Naive B cell (primary cell): ENCODE measurements around the gene SLC27A2. TPM values are rescaled to one million over a fixed set of nuclear protein-coding genes. Genes with fewer than 3 reads are reported as not detected.
A peak's percentile ranks its signal among the peaks of the same experiment; 100 is the strongest.

Experiments
- ATAC-seq, 2 donors: fragments of 150-1000 bp; cut with Tn5 transposase; 2 replicates each; pipeline ENCODE4 v1.10.0; 2021; ENCODE audit warnings: low read depth in 2 of 2, mild to moderate bottlenecking in 2 of 2, moderate library complexity in 2 of 2
- DNase-seq: peaks from one replicate; pipeline ENCODE4 v3.0.0; 2022
- H3K27ac Mint-ChIP-seq, 6 donors: one replicate each; pipeline ENCODE4 v1.8.0; 2020 to 2022; ENCODE audit warnings: mild to moderate bottlenecking in 6 of 6, mixed read lengths in 6 of 6, moderate library complexity in 5 of 6, inconsistent platforms in 2 of 6
- H3K27me3 Mint-ChIP-seq, 3 donors: one replicate each; pipeline ENCODE4 v1.8.0; 2021 to 2022; ENCODE audit warnings: mixed read lengths in 3 of 3, mild to moderate bottlenecking in 1 of 3
- H3K36me3 Mint-ChIP-seq, 2 donors: one replicate each; pipeline ENCODE4 v1.8.0; 2020 to 2022; ENCODE audit warnings: mixed read lengths in 2 of 2, inconsistent platforms in 1 of 2, mild to moderate bottlenecking in 1 of 2
- H3K4me1 Mint-ChIP-seq, 3 donors: one replicate each; pipeline ENCODE4 v1.8.0; 2020 to 2022; ENCODE audit warnings: mixed read lengths in 3 of 3, inconsistent platforms in 1 of 3, mild to moderate bottlenecking in 1 of 3, moderate library complexity in 1 of 3
- H3K4me3 Mint-ChIP-seq, 8 donors: one replicate each; pipeline ENCODE4 v1.8.0; 2020 to 2022; ENCODE audit warnings: mild to moderate bottlenecking in 8 of 8, mixed read lengths in 8 of 8, moderate library complexity in 8 of 8, inconsistent platforms in 2 of 8
- H3K9me3 Mint-ChIP-seq, 7 donors: one replicate each; pipeline ENCODE4 v1.8.0; 2020 to 2022; ENCODE audit warnings: mixed read lengths in 7 of 7, mild to moderate bottlenecking in 5 of 7, inconsistent platforms in 2 of 7, moderate library complexity in 1 of 7
- polyA plus RNA-seq, 6 donors: library from polyadenylated mRNA; unstranded; fragments of 300-500 nt; fragmentation: Illumina TruSeq; gene quantifications; one replicate each; pipeline ENCODE4 v1.2.3, GENCODE V29; 2021; ENCODE audit warnings: low read depth in 6 of 6

The SLC27A2 gene
- polyA plus RNA-seq, 6 donors from 2014 or later, result 0.13 to 1.0 TPM; not detected in 4

- Mint-ChIP-seq H3K36me3 (no peaks in the 10 kb centered on the region), H3K27me3 (no peaks in the 10 kb centered on the region), H3K27ac (peak overlapping the region in 1 of 6 donors; percentile 8), H3K4me3 (no peak overlapping the region), H3K9me3 (no peaks in the 10 kb centered on the region), H3K4me1 (peaks cover 0 to 2% (median 0%) of the 10 kb centered on the region in 3 donors)
- no peak for DNase-seq
- ATAC-seq, result no peak
These were observed 59.9 kb downstream of the SLC27A2 start for GRCh38 chr15:50241684-50242450.

DNA sequence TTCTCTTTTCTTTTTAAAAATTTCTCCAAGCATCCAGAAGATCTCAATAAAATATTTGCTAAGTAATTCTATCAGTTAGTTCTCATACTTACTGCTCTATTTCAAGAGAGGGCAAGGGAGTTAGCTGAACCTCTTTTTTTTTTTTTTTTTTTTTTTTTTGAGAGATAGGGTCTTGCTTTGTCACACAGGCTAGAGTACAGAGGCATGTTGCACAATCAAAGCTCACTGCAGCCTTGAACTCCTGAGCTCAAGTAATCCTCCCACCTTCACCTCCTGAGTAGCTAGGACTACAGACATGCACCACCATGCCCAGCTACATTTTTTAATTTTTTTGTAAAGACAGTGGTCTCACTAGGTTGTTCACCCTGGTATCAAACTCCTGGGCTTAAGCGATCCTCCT, 62.2 kb downstream of the SLC27A2 start:
- Mint-ChIP-seq H3K4me1 (peaks cover 9 to 17% (median 15%) of the 10 kb centered on the region in 3 donors), H3K27ac (no peak overlapping the region)

GRCh38 chr15:50244959-50245624, 63.1 kb downstream of the SLC27A2 start:
- no peaks in the 10 kb centered on the region for H3K9me3 Mint-ChIP-seq
- peak overlapping the region in 2 of 6 donors; percentile 11 to 29 for H3K27ac Mint-ChIP-seq
- H3K4me3 Mint-ChIP-seq, result no peak overlapping the region
- H3K36me3 Mint-ChIP-seq, result no peaks in the 10 kb centered on the region
- no peaks in the 10 kb centered on the region for H3K27me3 Mint-ChIP-seq
- peaks cover 9 to 19% (median 18%) of the 10 kb centered on the region in 3 donors for H3K4me1 Mint-ChIP-seq
- ATAC-seq (no peak), DNase-seq (no peak)

More for the DNA sequence above, 62.2 kb downstream of the SLC27A2 start:
- Mint-ChIP-seq H3K4me3 (no peak overlapping the region), H3K36me3 (no peaks in the 10 kb centered on the region), H3K27me3 (no peaks in the 10 kb centered on the region), H3K9me3 (no peaks in the 10 kb centered on the region)
- DNase-seq (no peak), ATAC-seq (no peak)

GRCh38 chr15:50246631-50247030, 64.6 kb downstream of the SLC27A2 start:
- H3K9me3 Mint-ChIP-seq, result no peaks in the 10 kb centered on the region
- ATAC-seq (no peak), DNase-seq (no peak)
- H3K4me1 Mint-ChIP-seq, result peaks cover 9 to 21% (median 19%) of the 10 kb centered on the region in 3 donors
- H3K27me3 Mint-ChIP-seq, result no peaks in the 10 kb centered on the region
- H3K27ac Mint-ChIP-seq, result peak overlapping the region in 3 of 6 donors; percentile 24 to 55 (median 28)
- H3K36me3 Mint-ChIP-seq, result no peaks in the 10 kb centered on the region
- no peak overlapping the region for H3K4me3 Mint-ChIP-seq

- Mint-ChIP-seq H3K27ac (peak overlapping the region; percentile 46 to 96 (median 90)), H3K27me3 (no peaks in the 10 kb centered on the region), H3K4me3 (peak overlapping the region in 7 of 8 donors; percentile 41 to 86 (median 78)), H3K36me3 (no peaks in the 10 kb centered on the region), H3K4me1 (peaks cover 9 to 23% (median 19%) of the 10 kb centered on the region in 3 donors), H3K9me3 (no peaks in the 10 kb centered on the region)
- peak; percentile 51 for DNase-seq
- peak; percentile 99 for ATAC-seq
These were observed 66.0 kb downstream of the SLC27A2 start for GRCh38 chr15:50247819-50248655.

DNA sequence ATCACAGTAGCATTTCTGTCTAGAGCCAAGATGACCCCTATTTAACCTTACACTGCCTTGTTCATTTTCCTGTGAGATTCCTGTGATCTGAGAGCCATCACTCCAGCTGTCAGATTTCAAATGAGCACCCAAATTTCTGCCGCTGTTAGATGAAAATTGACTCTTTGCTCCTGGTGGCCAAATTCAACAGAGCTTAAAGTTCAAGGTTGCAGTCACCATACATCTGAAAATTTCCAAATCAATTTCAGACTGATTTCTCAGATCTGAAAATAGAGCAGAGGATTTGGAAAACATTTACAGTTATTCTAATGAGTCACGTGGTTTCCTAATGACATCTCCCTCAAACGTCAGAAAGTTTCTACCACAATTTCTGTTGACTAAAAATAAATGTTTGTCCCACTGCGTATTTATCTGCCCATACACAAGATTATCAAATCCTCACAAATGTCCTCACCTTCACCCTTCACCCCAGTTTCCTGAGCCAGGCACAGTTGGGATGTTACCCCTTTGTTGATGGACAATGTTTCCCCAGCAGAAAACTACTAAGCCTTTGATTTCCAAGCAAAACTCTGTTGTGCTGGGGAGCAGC, 67.1 kb downstream of the SLC27A2 start:
- Mint-ChIP-seq H3K36me3 (no peaks in the 10 kb centered on the region), H3K4me3 (no peak overlapping the region), H3K27ac (peak overlapping the region in 4 of 6 donors; percentile 7 to 60 (median 38)), H3K4me1 (peaks cover 9 to 23% (median 19%) of the 10 kb centered on the region in 3 donors), H3K27me3 (no peaks in the 10 kb centered on the region), H3K9me3 (no peaks in the 10 kb centered on the region)
- DNase-seq (no peak), ATAC-seq (no peak)

DNA sequence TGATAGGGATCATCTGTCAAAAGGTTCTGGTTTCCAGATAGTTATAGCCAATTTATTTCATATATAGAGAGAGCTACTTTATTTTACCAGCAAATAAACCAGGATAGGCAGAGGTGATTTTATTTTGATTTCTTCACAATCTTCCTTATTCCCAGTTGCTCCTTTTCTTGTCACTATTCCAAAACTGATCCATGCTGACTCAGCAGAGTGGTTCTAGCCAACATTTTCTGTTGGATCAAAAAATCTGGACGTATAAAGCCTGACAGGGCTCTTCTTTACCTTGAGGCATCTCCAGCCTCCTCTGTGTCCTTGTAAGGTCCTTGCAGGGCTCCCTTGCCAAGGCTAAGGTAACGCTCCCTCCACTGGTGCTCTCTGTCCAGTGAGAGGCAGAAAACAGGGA, 67.7 kb downstream of the SLC27A2 start:
- Mint-ChIP-seq H3K27ac (peak overlapping the region in 2 of 6 donors; percentile 9 to 49), H3K9me3 (no peaks in the 10 kb centered on the region), H3K4me1 (peaks cover 9 to 23% (median 19%) of the 10 kb centered on the region in 3 donors), H3K4me3 (no peak overlapping the region), H3K27me3 (no peaks in the 10 kb centered on the region), H3K36me3 (no peaks in the 10 kb centered on the region)
- DNase-seq, result no peak
- ATAC-seq, result no peak

- no peak for ATAC-seq
- H3K4me1 Mint-ChIP-seq, result peaks cover 9 to 23% (median 19%) of the 10 kb centered on the region in 3 donors
- no peaks in the 10 kb centered on the region for H3K27me3 Mint-ChIP-seq
- no peaks in the 10 kb centered on the region for H3K9me3 Mint-ChIP-seq
- H3K27ac Mint-ChIP-seq, result peak overlapping the region in 1 of 6 donors; percentile 13
- no peak overlapping the region for H3K4me3 Mint-ChIP-seq
- no peaks in the 10 kb centered on the region for H3K36me3 Mint-ChIP-seq
- DNase-seq, result no peak
These were observed 68.9 kb downstream of the SLC27A2 start for GRCh38 chr15:50250760-50251394.

DNA sequence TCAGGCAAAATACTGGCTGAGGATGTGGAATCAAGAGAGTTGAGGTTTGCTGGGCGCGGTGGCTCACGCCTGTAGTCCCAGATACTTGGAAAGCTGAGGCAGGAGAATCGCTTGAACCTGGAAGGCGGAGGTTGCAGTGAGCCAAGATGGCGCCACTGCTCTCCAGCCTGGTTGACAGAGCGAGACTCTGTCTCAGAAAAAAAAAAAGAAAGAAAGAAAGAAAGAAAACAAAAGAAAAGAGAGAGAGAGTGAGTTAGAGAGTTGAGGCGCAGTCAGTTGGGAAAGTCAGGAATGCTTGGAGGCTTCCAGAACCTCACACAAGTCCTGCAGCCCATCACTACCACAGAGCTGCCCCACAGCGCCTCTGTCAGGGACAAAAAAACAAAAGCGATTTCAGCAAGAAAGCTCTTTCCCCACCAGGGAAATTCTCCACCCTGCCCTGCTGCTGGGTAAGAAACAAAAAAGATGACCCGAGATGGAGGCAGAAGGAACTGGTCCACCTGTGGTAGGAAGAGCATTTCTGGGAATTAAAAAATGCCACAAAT, 69.7 kb downstream of the SLC27A2 start:
- DNase-seq (no peak), ATAC-seq (no peak)
- no peaks in the 10 kb centered on the region for H3K36me3 Mint-ChIP-seq
- peaks cover 9 to 23% (median 19%) of the 10 kb centered on the region in 3 donors for H3K4me1 Mint-ChIP-seq
- H3K27ac Mint-ChIP-seq, result peak overlapping the region in 1 of 6 donors; percentile 90
- no peaks in the 10 kb centered on the region for H3K9me3 Mint-ChIP-seq
- no peak overlapping the region for H3K4me3 Mint-ChIP-seq
- H3K27me3 Mint-ChIP-seq, result no peaks in the 10 kb centered on the region

DNA sequence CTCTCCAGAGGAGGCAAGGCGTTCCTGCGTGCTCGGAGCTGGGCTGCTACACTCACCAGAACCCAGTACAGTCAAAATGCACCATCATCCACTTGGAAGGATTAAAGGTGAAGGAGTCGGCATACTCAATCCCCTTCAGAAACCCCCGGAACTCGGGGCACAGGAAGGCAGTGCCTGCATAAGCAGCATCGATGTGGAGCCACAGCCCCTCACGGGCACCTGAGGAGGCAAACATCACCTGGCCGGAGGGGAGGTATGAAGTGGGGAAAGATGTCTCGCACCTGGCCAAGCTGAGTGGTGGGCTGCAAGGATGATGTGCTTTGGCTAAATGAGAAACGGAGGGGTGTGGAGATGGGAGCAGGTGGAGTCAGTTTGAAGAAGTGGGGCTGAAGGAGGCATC, 70.6 kb downstream of the SLC27A2 start:
- H3K9me3 Mint-ChIP-seq, result no peaks in the 10 kb centered on the region
- DNase-seq, result no peak
- ATAC-seq, result no peak
- H3K4me3 Mint-ChIP-seq, result peak overlapping the region in 2 of 8 donors; percentile 18 to 41
- H3K27me3 Mint-ChIP-seq, result no peaks in the 10 kb centered on the region
- peaks cover 7 to 22% (median 14%) of the 10 kb centered on the region in 3 donors for H3K4me1 Mint-ChIP-seq
- no peaks in the 10 kb centered on the region for H3K36me3 Mint-ChIP-seq
- peak overlapping the region in 1 of 6 donors; percentile 74 for H3K27ac Mint-ChIP-seq

- ATAC-seq (no peak), DNase-seq (no peak)
- Mint-ChIP-seq H3K27me3 (no peaks in the 10 kb centered on the region), H3K4me1 (peaks cover 0 to 4% (median 0%) of the 10 kb centered on the region in 3 donors), H3K9me3 (no peaks in the 10 kb centered on the region), H3K36me3 (no peaks in the 10 kb centered on the region), H3K27ac (no peak overlapping the region), H3K4me3 (no peak overlapping the region)
These were observed 74.4 kb downstream of the SLC27A2 start for GRCh38 chr15:50256188-50257041.

DNA sequence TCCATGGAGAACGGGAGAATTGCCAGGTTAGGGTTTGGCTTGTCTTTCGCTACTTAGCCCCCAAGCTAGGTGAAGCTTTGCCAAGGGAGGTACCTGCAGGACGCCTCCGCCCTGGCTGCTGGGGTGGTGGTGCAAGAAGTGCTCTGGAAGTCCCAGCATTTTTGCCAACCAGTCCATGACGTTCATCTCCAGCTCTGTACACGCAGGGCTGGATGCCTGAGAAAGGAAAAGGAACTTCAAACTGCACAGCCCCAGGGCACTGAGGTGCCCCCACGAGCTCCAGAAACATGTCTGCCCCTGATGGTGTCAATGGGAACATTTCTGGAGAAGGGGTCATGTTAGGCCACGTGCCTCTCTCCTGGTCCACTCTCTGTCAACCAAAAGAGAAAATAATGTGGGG, 75.3 kb downstream of the SLC27A2 start:
- peaks cover 0 to under 1% (median 0%) of the 10 kb centered on the region in 3 donors for H3K4me1 Mint-ChIP-seq
- DNase-seq, result no peak
- no peak overlapping the region for H3K4me3 Mint-ChIP-seq
- H3K27me3 Mint-ChIP-seq, result no peaks in the 10 kb centered on the region
- no peak overlapping the region for H3K27ac Mint-ChIP-seq
- ATAC-seq, result no peak
- H3K9me3 Mint-ChIP-seq, result peaks cover 0 to 1% (median 0%) of the 10 kb centered on the region in 7 donors
- H3K36me3 Mint-ChIP-seq, result no peaks in the 10 kb centered on the region
